ENCODE measurements around the gene EXD3. TPM values are rescaled to one million over a fixed set of nuclear protein-coding genes. Genes with fewer than 3 reads are reported as not detected.

Gene EXD3
- total and polyA plus RNA-seq, 2 of the 4 experiments (the other 2 are of a cell fraction) = 1.1 to 7.4 TPM

DNA sequence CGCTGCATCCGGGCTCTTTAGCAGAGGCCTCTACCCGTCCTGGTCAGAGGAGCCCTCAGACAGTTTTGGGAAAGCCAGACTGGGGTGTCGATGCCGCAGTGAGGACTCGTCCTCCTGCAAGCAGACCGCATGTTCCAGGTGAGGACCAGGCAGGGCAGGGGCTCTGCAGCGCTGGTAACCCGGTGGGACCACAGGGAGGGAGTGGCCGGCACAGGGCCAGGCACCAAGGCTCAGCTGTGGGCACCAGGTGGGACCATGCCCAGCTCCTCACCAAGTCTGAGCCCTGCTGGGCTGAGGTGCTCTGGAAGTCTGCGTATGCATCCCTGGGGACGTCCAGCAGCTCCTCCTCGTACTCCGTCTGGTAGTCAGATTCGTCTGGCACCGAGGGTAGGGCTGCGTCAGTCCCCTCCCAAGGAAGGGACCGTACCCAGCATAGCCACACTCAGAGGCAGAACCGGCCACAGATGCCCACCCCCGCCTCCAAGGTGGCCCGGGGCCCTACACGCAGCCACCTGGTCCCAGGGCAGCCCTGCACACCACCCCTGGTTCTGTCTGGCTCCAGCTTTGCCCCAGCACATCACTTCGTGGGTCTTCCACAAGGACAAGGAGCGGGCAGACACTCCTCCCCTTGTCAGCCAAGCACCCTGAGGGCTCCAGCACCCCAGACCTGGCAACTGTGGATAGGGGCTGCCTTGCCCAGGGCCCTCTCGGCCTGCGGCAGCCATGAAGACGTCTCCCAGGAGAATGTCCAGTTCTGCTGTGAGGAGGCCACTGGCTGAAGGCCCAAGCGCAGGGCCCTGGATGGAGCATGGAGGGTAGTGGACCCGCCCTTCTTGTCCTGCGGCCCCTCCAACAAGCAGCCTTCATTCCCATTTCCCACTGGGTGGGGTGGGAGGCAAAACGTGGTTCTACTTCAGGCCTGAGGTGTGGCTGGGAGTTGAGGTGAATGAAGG is 37.7 kb upstream of the EXD3 start:
- Histone ChIP-seq H2BK5ac (ENCODE audit: low read depth, low read length, poor library complexity, severe bottlenecking) (no peak overlapping the region), H3K23ac (ENCODE audit: low read depth, low read length) (no peak overlapping the region), H4K20me1 (ENCODE audit: insufficient read depth, low read length) (peaks cover 28% of the 10 kb centered on the region), H2BK20ac (ENCODE audit: low read depth, low read length) (no peak overlapping the region), H4K8ac (ENCODE audit: low read depth in 2 of 2, low read length in 2 of 2) (no peak overlapping the region), H3K79me1 (ENCODE audit: low read depth in 1 of 2, low read length in 2 of 2) (peaks cover 3 to 28% of the 10 kb centered on the region in 2 experiments; a peak in 3 of 4 replicates), H4K91ac (ENCODE audit: insufficient read depth, low read depth, low read length) (no peak overlapping the region), H3K9me3 (ENCODE audit: control insufficient read depth, insufficient read depth, low read length) (no peaks in the 10 kb centered on the region), H3K9me1 (ENCODE audit: insufficient read depth, low read length) (no peaks in the 10 kb centered on the region), H2AFZ (replicated peaks; ENCODE audit: low read length, poor library complexity) (peak overlapping the region; percentile 49), H3K36me3 (ENCODE audit: control insufficient read depth, insufficient read depth, low read length) (peaks cover 11% of the 10 kb centered on the region), H3K14ac (replicated peaks; ENCODE audit: low read depth, low read length) (no peak overlapping the region), H2AK5ac (ENCODE audit: low read depth, low read length) (no peak overlapping the region), H4K5ac (ENCODE audit: low read depth, low read length) (no peak overlapping the region), H3K4me1 (ENCODE audit: control insufficient read depth, insufficient read depth, low read length) (peaks cover 18% of the 10 kb centered on the region), H3K18ac (ENCODE audit: low read depth, low read length) (no peak overlapping the region), H3K4ac (ENCODE audit: low read depth, low read length) (no peak overlapping the region; the same call in 1 of the 2 replicates), H3K56ac (ENCODE audit: extremely low read depth, insufficient read depth, low read length) (no peak overlapping the region), H3K9ac (ENCODE audit: low read depth, low read length) (no peak overlapping the region), H3K4me2 (ENCODE audit: low read depth, low read length) (no peak overlapping the region), H3K4me3 (ENCODE audit: insufficient read depth, low read depth, low read length) (no peak overlapping the region), H2BK15ac (ENCODE audit: low read depth, low read length) (no peak overlapping the region), H2AK9ac (replicated peaks; ENCODE audit: low read depth, low read length, poor library complexity) (peak overlapping the region; percentile 78), H3K27me3 (ENCODE audit: control insufficient read depth, insufficient read depth, low read length) (peaks cover 2% of the 10 kb centered on the region; the same call in 1 of the 2 replicates), H3K27ac (ENCODE audit: insufficient read depth, low read length) (no peak overlapping the region), H2BK120ac (ENCODE audit: low read depth, low read length) (no peak overlapping the region)
- ATAC-seq (ENCODE audit: low read depth) (no peak), DNase-seq (no peak)
- BruUV-seq (replicated peaks) = no TSS peak
- ChIA-PET CTCF (no interaction called here), POLR2A (ENCODE audit: unreplicated experiment) (no interaction called here)
- in situ Hi-C loops (cut with MboI; ENCODE audit: low sequenced_read_pairs) (no loop called here), dilution Hi-C loops (cut with HindIII; ENCODE audit: low sequenced_read_pairs, unreplicated experiment) (no loop called here), intact Hi-C loops (cut with micrococcal nuclease) (no loop called here)
- WGBS, 2 experiments (ENCODE audit: extremely low coverage in 2 of 2, insufficient read length in 1 of 2) = 90% methylated on average over 20 of the region's 31 CpGs; no CpG with 5 or more reads in 1 of the 2 experiments
- TF ChIP-seq RCOR1 (IDR thresholded peaks at IDR 0.05; ENCODE audit: insufficient replicate concordance, low read length) (no peak), CHD1 (IDR thresholded peaks at IDR 0.05; ENCODE audit: low read depth, low read length) (no peak), FOS (IDR thresholded peaks at IDR 0.05; ENCODE audit: low read depth, low read length) (no peak), MAZ (IDR thresholded peaks at IDR 0.05; ENCODE audit: borderline replicate concordance, low read depth, low read length) (no peak), MAFK (IDR thresholded peaks at IDR 0.05; ENCODE audit: low read depth, low read length) (no peak), SMC3 (IDR thresholded peaks at IDR 0.05; ENCODE audit: low read depth, low read length) (no peak), CEBPB (IDR thresholded peaks at IDR 0.05; ENCODE audit: low read depth, low read length) (no peak), MXI1 (IDR thresholded peaks at IDR 0.05; ENCODE audit: borderline replicate concordance, low read depth, low read length) (no peak), RAD21 (IDR thresholded peaks at IDR 0.05; ENCODE audit: low read length) (no peak), BHLHE40 (IDR thresholded peaks at IDR 0.05; ENCODE audit: low read depth, low read length) (no peak), NFE2L2 (IDR thresholded peaks at IDR 0.05; ENCODE audit: low read depth, low read length) (no peak), POLR2A (IDR thresholded peaks at IDR 0.05; ENCODE audit: low read depth, low read length) (no peak)
- TF ChIP-seq, protein P1, sequence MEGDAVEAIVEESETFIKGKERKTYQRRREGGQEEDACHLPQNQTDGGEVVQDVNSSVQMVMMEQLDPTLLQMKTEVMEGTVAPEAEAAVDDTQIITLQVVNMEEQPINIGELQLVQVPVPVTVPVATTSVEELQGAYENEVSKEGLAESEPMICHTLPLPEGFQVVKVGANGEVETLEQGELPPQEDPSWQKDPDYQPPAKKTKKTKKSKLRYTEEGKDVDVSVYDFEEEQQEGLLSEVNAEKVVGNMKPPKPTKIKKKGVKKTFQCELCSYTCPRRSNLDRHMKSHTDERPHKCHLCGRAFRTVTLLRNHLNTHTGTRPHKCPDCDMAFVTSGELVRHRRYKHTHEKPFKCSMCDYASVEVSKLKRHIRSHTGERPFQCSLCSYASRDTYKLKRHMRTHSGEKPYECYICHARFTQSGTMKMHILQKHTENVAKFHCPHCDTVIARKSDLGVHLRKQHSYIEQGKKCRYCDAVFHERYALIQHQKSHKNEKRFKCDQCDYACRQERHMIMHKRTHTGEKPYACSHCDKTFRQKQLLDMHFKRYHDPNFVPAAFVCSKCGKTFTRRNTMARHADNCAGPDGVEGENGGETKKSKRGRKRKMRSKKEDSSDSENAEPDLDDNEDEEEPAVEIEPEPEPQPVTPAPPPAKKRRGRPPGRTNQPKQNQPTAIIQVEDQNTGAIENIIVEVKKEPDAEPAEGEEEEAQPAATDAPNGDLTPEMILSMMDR (conservative IDR thresholded peaks at IDR 0.05; ENCODE audit: low read depth, low read length) = no peak
- TF ChIP-seq, protein P2, sequence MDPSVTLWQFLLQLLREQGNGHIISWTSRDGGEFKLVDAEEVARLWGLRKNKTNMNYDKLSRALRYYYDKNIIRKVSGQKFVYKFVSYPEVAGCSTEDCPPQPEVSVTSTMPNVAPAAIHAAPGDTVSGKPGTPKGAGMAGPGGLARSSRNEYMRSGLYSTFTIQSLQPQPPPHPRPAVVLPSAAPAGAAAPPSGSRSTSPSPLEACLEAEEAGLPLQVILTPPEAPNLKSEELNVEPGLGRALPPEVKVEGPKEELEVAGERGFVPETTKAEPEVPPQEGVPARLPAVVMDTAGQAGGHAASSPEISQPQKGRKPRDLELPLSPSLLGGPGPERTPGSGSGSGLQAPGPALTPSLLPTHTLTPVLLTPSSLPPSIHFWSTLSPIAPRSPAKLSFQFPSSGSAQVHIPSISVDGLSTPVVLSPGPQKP (IDR thresholded peaks at IDR 0.05; ENCODE audit: borderline replicate concordance, low read depth, low read length) = no peak

All from IMR-90 (cell line).